HepG2 (cell line): ENCODE results near the gene EPM2AIP1. TPM values are rescaled to one million over a fixed set of nuclear protein-coding genes. Genes with fewer than 3 reads are reported as not detected.

Source experiments
- BHLHE40 ChIP-seq: IDR thresholded peaks from 2 replicates; pipeline ENCODE4 v1.6.1; 2011; ENCODE audit warnings: low read length, improper control_type of control experiment
- ETV5 ChIP-seq: IDR thresholded peaks from 2 replicates; pipeline ENCODE4 v1.6.1; 2018; ENCODE audit warnings: missing biosample characterization, missing genetic modification reagents, inconsistent platforms, borderline replicate concordance
- FOXA3 ChIP-seq: IDR thresholded peaks from 2 replicates; pipeline ENCODE4 v1.6.1; 2016; ENCODE audit warnings: missing genetic modification reagents, missing compliant biosample characterization
- FOXM1 ChIP-seq: sonication (generic); formaldehyde crosslinking; IDR thresholded peaks from 2 replicates; pipeline ENCODE4 v1.5.0; 2020; ENCODE audit warnings: missing genetic modification reagents
- GABPB1 ChIP-seq: IDR thresholded peaks from 2 replicates; pipeline ENCODE4 v1.6.1; 2016; ENCODE audit warnings: mild to moderate bottlenecking, missing genetic modification reagents, moderate library complexity, missing compliant biosample characterization
- GATAD2A ChIP-seq: IDR thresholded peaks from 2 replicates; pipeline ENCODE4 v1.6.1; 2016
- IRF1 ChIP-seq: sonication (generic); formaldehyde crosslinking; IDR thresholded peaks from 2 replicates; pipeline ENCODE4 v1.4.0; 2020; ENCODE audit warnings: low read depth, mild to moderate bottlenecking, missing genetic modification reagents
- KDM2A ChIP-seq: sonication (generic); formaldehyde crosslinking; IDR thresholded peaks from 2 replicates; pipeline ENCODE4 v1.4.0; 2020; ENCODE audit warnings: low read depth, missing genetic modification reagents, borderline replicate concordance
- KDM5A ChIP-seq: fragments of 200-600 bp; sonication (generic); IDR thresholded peaks from 2 replicates; pipeline ENCODE4 v1.7.0; 2018; ENCODE audit warnings: antibody characterized with exemption, mild to moderate bottlenecking, low read length, borderline replicate concordance
- KLF15 ChIP-seq: sonication (generic); formaldehyde crosslinking; IDR thresholded peaks from 2 replicates; pipeline ENCODE4 v1.8.1; 2023; ENCODE audit warnings: borderline replicate concordance, mild to moderate bottlenecking, inconsistent platforms, missing genetic modification reagents, mixed read lengths
- MAFK ChIP-seq, 2 experiments: IDR thresholded peaks in 1 of 2; conservative IDR thresholded peaks in 1 of 2; 2 replicates each; pipeline ENCODE4 v1.6.1; 2011; ENCODE audit warnings: improper control_type of control experiment in 2 of 2, low read length in 2 of 2
- NFE2L1 ChIP-seq: sonication (generic); formaldehyde crosslinking; IDR thresholded peaks from 2 replicates; pipeline ENCODE4 v1.4.0; 2020; ENCODE audit warnings: missing genetic modification reagents, mild to moderate bottlenecking, borderline replicate concordance
- NFIB ChIP-seq: sonication (generic); formaldehyde crosslinking; IDR thresholded peaks from 2 replicates; pipeline ENCODE4 v1.9.0; 2021; ENCODE audit warnings: missing genetic modification reagents, mild to moderate bottlenecking, borderline replicate concordance
- RAD21 ChIP-seq: fragments of 450-650 bp; formaldehyde crosslinking; IDR thresholded peaks from 2 replicates; pipeline ENCODE4 v1.5.0; 2020; ENCODE audit warnings: mild to moderate bottlenecking
- RELA ChIP-seq: sonication (generic); formaldehyde crosslinking; IDR thresholded peaks from 2 replicates; pipeline ENCODE4 v1.4.0; 2020; ENCODE audit warnings: missing genetic modification reagents
- RNF2 ChIP-seq: fragments of 450-650 bp; conservative IDR thresholded peaks from 2 replicates; pipeline ENCODE4 v1.6.1; 2016; ENCODE audit warnings: low read depth
- SMARCE1 ChIP-seq: fragments of 450-650 bp; IDR thresholded peaks from 2 replicates; pipeline ENCODE4 v1.6.1; 2017; ENCODE audit warnings: borderline replicate concordance
- ZNF232 ChIP-seq: sonication (generic); formaldehyde crosslinking; IDR thresholded peaks from 2 replicates; pipeline ENCODE4 v1.4.0; 2020; ENCODE audit warnings: missing genetic modification reagents, borderline replicate concordance
- ZNF274 ChIP-seq: sonication (generic); formaldehyde crosslinking; IDR thresholded peaks from 2 replicates; pipeline ENCODE4 v1.5.1; 2020; ENCODE audit warnings: mild to moderate bottlenecking, missing genetic modification reagents
- ZNF430 ChIP-seq: sonication (generic); formaldehyde crosslinking; IDR thresholded peaks from 2 replicates; pipeline ENCODE4 v1.9.0; 2021; ENCODE audit warnings: mild to moderate bottlenecking, missing genetic modification reagents
- ZNF460 ChIP-seq: sonication (generic); formaldehyde crosslinking; IDR thresholded peaks from 2 replicates; pipeline ENCODE4 v1.5.1; 2020; ENCODE audit warnings: missing genetic modification reagents, mild to moderate bottlenecking, borderline replicate concordance
- ZNF550 ChIP-seq: sonication (generic); formaldehyde crosslinking; IDR thresholded peaks from 2 replicates; pipeline ENCODE4 v1.4.0; 2020; ENCODE audit warnings: mild to moderate bottlenecking, missing genetic modification reagents, borderline replicate concordance
- ZNF577 ChIP-seq: sonication (generic); formaldehyde crosslinking; IDR thresholded peaks from 2 replicates; pipeline ENCODE4 v1.4.0; 2020; ENCODE audit warnings: mild to moderate bottlenecking, low read depth, missing genetic modification reagents, borderline replicate concordance
- ZNF619 ChIP-seq: sonication (generic); formaldehyde crosslinking; IDR thresholded peaks from 2 replicates; pipeline ENCODE4 v1.4.0; 2020; ENCODE audit warnings: mild to moderate bottlenecking, missing genetic modification reagents
- ZNF782 ChIP-seq: sonication (generic); formaldehyde crosslinking; IDR thresholded peaks from 2 replicates; pipeline ENCODE4 v1.4.0; 2020; ENCODE audit warnings: missing genetic modification reagents, mild to moderate bottlenecking, borderline replicate concordance
- ZNF816 ChIP-seq: sonication (generic); formaldehyde crosslinking; IDR thresholded peaks from 2 replicates; pipeline ENCODE4 v1.8.0; 2022; ENCODE audit warnings: missing genetic modification reagents, mild to moderate bottlenecking, borderline replicate concordance
- ZSCAN21 ChIP-seq: sonication (generic); formaldehyde crosslinking; IDR thresholded peaks from 2 replicates; pipeline ENCODE4 v1.8.0; 2022; ENCODE audit warnings: mild to moderate bottlenecking, missing genetic modification reagents, moderate library complexity, borderline replicate concordance
- polyA plus RNA-seq, 8 experiments: library from polyadenylated mRNA; depleted of rRNA in 3 of 8; stranded (reverse) in 7 of 8; unstranded in 1 of 8; fragments of >200 nt; fragmentation: Illumina TruSeq in 4 of 8; extraction: Trizol in 4 of 8; gene quantifications; 2 replicates each; pipeline versions ENCODE4 v1.2.1 to v1.2.3, GENCODE V29; 2011 to 2016; ENCODE audit warnings: low read depth in 4 of 8, missing spikeins in 1 of 8, mixed read lengths in 1 of 8; ENCODE audit not compliant: insufficient read depth in 1 of 8
- total RNA-seq, 5 experiments: library from RNA; depleted of rRNA; stranded (reverse); fragments of >200 nt; fragmentation: Illumina TruSeq; extraction: Trizol; gene quantifications; 2 replicates each; pipeline ENCODE4 v1.2.3, GENCODE V29; 2016; ENCODE audit warnings: low read depth in 1 of 5

The EPM2AIP1 gene
- total and polyA plus RNA-seq, 2 of the 13 experiments (the other 11 are each of a cell fraction or from before 2014, with no cell fraction given) = 10.7 to 23.0 TPM

- TF ChIP-seq ZNF460 = no peak
- TF ChIP-seq NFE2L1 (CRISPR knock-in tag) = peak; percentile 87; the same call in 1 of the 2 replicates
- 0 out of 2 replicates have a peak, but pooled peaks have one; percentile 81 for TF ChIP-seq ZSCAN21
- TF ChIP-seq KDM2A (CRISPR knock-in tag) = 0 out of 2 replicates have a peak, but pooled peaks have one; percentile 53
- TF ChIP-seq GATAD2A = 0 out of 2 replicates have a peak, but pooled peaks have one; percentile 18
- TF ChIP-seq RNF2 = peak; percentile 95
- TF ChIP-seq RELA (CRISPR knock-in tag) = 0 out of 2 replicates have a peak, but pooled peaks have one; percentile 24
- no peak for TF ChIP-seq ZNF274
- no peak for TF ChIP-seq SMARCE1
- peak; percentile 96 for TF ChIP-seq BHLHE40
- TF ChIP-seq ZNF550 = 0 out of 2 replicates have a peak, but pooled peaks have one; percentile 75
- no peak for TF ChIP-seq ZNF782 (CRISPR knock-in tag)
- peak; percentile 25; the same call in 1 of the 2 replicates for TF ChIP-seq ZNF816 (CRISPR knock-in tag)
- 0 out of 2 replicates have a peak, but pooled peaks have one; percentile 67 for TF ChIP-seq KLF15
- no peak for TF ChIP-seq IRF1
- TF ChIP-seq ZNF430 (CRISPR knock-in tag) = 0 out of 2 replicates have a peak, but pooled peaks have one; percentile 9
- peak; percentile 73 for TF ChIP-seq KDM5A
- peak; percentile 48; the same call in 1 of the 2 replicates for TF ChIP-seq RAD21
- TF ChIP-seq FOXM1 (CRISPR knock-in tag) = no peak
- TF ChIP-seq FOXA3 = peak; percentile 8; the same call in 1 of the 2 replicates
- no peak for TF ChIP-seq NFIB (CRISPR knock-in tag)
- TF ChIP-seq ZNF577 = no peak
- TF ChIP-seq GABPB1 = peak; percentile 94
- TF ChIP-seq ZNF232 = peak; percentile 61
- TF ChIP-seq ETV5 (CRISPR knock-in tag) = no peak
- TF ChIP-seq ZNF619 = peak; percentile 77; the same call in 1 of the 2 replicates
- TF ChIP-seq MAFK (conservative IDR thresholded peaks at IDR 0.05 in 1 of 2, IDR thresholded peaks at IDR 0.05 in 1 of 2; ENCODE audit: low read length in 2 of 2) = no peak
These were observed 674 bp upstream of the EPM2AIP1 start, which contains the start of gene MLH1 (continued) for GRCh38 chr3:36993326-36994283.
